GM18519 (cell line): ENCODE results near the gene PEX5L.

ENCODE experiments used
- ATAC-seq: cut with Tn5 transposase; IDR thresholded peaks from one replicate; pipeline ENCODE4 v1.9.1; 2021; ENCODE audit warnings: mild to moderate bottlenecking, moderate library complexity; ENCODE audit not compliant: unreplicated experiment, low FRiP score

Gene PEX5L

GRCh38 chr3:179853176-179853575 is 183.6 kb downstream of the PEX5L start:
- peak; percentile 65 for ATAC-seq

GRCh38 chr3:179852142-179852905 is 184.4 kb downstream of the PEX5L start:
- peak; percentile 86 for ATAC-seq

GRCh38 chr3:179848711-179849110 is 188.0 kb downstream of the PEX5L start:
- ATAC-seq: no peak

- ATAC-seq: no peak
Measured at GRCh38 chr3:179842061-179842460, 194.7 kb downstream of the PEX5L start.

GRCh38 chr3:179840985-179841384 is 195.8 kb downstream of the PEX5L start:
- ATAC-seq: no peak

GRCh38 chr3:179837374-179837773 is 199.4 kb downstream of the PEX5L start:
- ATAC-seq: no peak

GRCh38 chr3:179833294-179833693 is 203.4 kb downstream of the PEX5L start:
- no peak for ATAC-seq

GRCh38 chr3:179832333-179832854 is 204.3 kb downstream of the PEX5L start:
- no peak for ATAC-seq

GRCh38 chr3:179829401-179829800 is 207.3 kb downstream of the PEX5L start:
- ATAC-seq: no peak

- ATAC-seq: no peak
Measured at GRCh38 chr3:179828738-179829137, 208.0 kb downstream of the PEX5L start.

GRCh38 chr3:179826247-179826637 is 210.5 kb downstream of the PEX5L start:
- ATAC-seq: no peak

GRCh38 chr3:179825527-179826246 is 211.1 kb downstream of the PEX5L start:
- ATAC-seq: no peak

GRCh38 chr3:179822296-179822695 is 214.4 kb downstream of the PEX5L start:
- no peak for ATAC-seq

- no peak for ATAC-seq
Measured at GRCh38 chr3:179819379-179819778, 217.4 kb downstream of the PEX5L start.

GRCh38 chr3:179812096-179812382 is 224.7 kb downstream of the PEX5L start:
- ATAC-seq: no peak

- peak; percentile 86 for ATAC-seq
Measured at GRCh38 chr3:179811321-179812095, 225.2 kb downstream of the PEX5L start.

- ATAC-seq: no peak
Measured at GRCh38 chr3:179809639-179810038, 227.1 kb downstream of the PEX5L start.

GRCh38 chr3:179807588-179807987 is 229.1 kb downstream of the PEX5L start:
- no peak for ATAC-seq

- ATAC-seq: no peak
Measured at GRCh38 chr3:179806177-179806576, 230.6 kb downstream of the PEX5L start.

- ATAC-seq: no peak
Measured at GRCh38 chr3:179801856-179802255, 234.9 kb downstream of the PEX5L start.

- ATAC-seq: no peak
Measured at GRCh38 chr3:179801263-179801662, 235.5 kb downstream of the PEX5L start.
